Measurements from ENCODE around the gene NARS2. TPM values are rescaled to one million over a fixed set of nuclear protein-coding genes. Genes with fewer than 3 reads are reported as not detected.

The NARS2 gene
- total and polyA plus RNA-seq, 9 of the 15 experiments (the other 6 are each of a cell fraction or from before 2014, with no cell fraction given), result 26.8 to 48.0 (median 34.2) TPM

DNA sequence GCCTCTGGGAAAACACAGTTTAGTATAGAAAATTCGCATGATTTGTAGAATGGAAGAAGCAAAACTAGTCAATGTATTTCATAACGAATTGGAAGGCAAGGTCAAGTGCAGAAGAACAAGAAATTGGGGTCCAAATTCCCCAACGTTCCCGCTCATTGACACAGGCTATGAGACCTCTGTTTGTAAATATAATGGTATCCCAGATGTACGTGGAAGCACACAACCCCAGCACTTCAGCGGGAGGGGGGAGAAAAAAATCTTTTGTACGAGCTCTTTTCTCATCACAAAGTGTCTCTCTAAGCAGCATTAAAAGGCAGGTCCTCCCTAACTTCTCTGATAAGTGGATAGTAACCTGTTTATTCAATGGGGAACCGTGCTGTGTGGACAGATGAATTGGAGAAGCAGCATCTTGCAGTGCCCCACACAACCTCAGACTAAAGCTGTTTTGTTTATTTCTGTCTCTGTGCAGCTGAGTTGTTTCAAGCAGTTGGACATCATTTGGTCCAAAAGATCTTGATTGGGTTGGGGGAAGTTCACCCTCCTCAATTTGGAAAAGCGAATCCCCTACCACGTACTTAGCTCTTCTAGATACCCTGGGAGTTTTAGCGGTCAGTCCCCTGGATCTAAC lies 156.0 kb downstream of the NARS2 start:
- Histone ChIP-seq H2AFZ (ENCODE audit: low read depth, low read length) (peak overlapping the region; percentile 79), H3K9ac (ENCODE audit: insufficient read depth in 1 of 2, low read depth in 2 of 2, low read length in 2 of 2) (peak overlapping the region; percentile 89 to 93; a peak in 3 of 4 replicates), H3K4me3 (peak overlapping the region; percentile 40), H3K36me3 (ENCODE audit: control insufficient read depth, insufficient read depth, low read length) (no peaks in the 10 kb centered on the region; the same call in 2 of the 3 replicates), H3K27me3 (ENCODE audit: control insufficient read depth in 2 of 2, insufficient read depth in 2 of 2, low read length in 2 of 2) (no peaks in the 10 kb centered on the region), H3K27ac (ENCODE audit: extremely low read depth, low read depth, low read length) (peak overlapping the region; percentile 82; the same call in 2 of the 3 replicates), H3K9me1 (ENCODE audit: control insufficient read depth, insufficient read depth, low read length) (no peaks in the 10 kb centered on the region), H3K4me2 (ENCODE audit: insufficient read depth, low read length) (peak overlapping the region; percentile 86), H3K79me2 (ENCODE audit: control insufficient read depth, insufficient read depth, low read length) (peaks cover 39% of the 10 kb centered on the region), H3K4me1 (replicated peaks in 1 of 2; ENCODE audit: control insufficient read depth in 2 of 2, insufficient read depth in 2 of 2, low read length in 2 of 2) (peaks cover 19 to 36% of the 10 kb centered on the region in 2 experiments), H4K20me1 (replicated peaks; ENCODE audit: control insufficient read depth, insufficient read depth, low read length) (no peaks in the 10 kb centered on the region), H3K9me3 (replicated peaks; ENCODE audit: control insufficient read depth, insufficient read depth, low read depth, low read length) (no peaks in the 10 kb centered on the region)
- DNase-seq (ENCODE audit: extremely low read depth in 1 of 4, low spot score in 3 of 4), result no peak
- WGBS (ENCODE audit: insufficient coverage, low coverage, missing lambda C conversion rate), result 27% methylated on average over 11 of the region's 11 CpGs
- BruUV-seq (replicated peaks), result no TSS peak
- no peak for FAIRE-seq
- in situ Hi-C loops (cut with MboI), result no loop called here
- intact Hi-C loops (cut with micrococcal nuclease), result loop anchor here (5.0 kb wide), 1 partner anchor 276 kb away; no protein-coding TSS in a partner anchor
- no peak for ATAC-seq
- TF ChIP-seq JUN (IDR thresholded peaks at IDR 0.05; ENCODE audit: borderline replicate concordance, low read depth, low read length) (no peak), JUN (CRISPR knock-in tag; IDR thresholded peaks at IDR 0.05; ENCODE audit: borderline replicate concordance) (no peak), NCOR1 (IDR thresholded peaks at IDR 0.05) (no peak), FOXJ3 (CRISPR knock-in tag; IDR thresholded peaks at IDR 0.05) (no peak), CHD1 (IDR thresholded peaks at IDR 0.05; ENCODE audit: low read length) (no peak)
- TF ChIP-seq, protein P1, sequence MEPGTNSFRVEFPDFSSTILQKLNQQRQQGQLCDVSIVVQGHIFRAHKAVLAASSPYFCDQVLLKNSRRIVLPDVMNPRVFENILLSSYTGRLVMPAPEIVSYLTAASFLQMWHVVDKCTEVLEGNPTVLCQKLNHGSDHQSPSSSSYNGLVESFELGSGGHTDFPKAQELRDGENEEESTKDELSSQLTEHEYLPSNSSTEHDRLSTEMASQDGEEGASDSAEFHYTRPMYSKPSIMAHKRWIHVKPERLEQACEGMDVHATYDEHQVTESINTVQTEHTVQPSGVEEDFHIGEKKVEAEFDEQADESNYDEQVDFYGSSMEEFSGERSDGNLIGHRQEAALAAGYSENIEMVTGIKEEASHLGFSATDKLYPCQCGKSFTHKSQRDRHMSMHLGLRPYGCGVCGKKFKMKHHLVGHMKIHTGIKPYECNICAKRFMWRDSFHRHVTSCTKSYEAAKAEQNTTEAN (CRISPR knock-in tag; IDR thresholded peaks at IDR 0.05), result no peak
- TF ChIP-seq, protein P2, sequence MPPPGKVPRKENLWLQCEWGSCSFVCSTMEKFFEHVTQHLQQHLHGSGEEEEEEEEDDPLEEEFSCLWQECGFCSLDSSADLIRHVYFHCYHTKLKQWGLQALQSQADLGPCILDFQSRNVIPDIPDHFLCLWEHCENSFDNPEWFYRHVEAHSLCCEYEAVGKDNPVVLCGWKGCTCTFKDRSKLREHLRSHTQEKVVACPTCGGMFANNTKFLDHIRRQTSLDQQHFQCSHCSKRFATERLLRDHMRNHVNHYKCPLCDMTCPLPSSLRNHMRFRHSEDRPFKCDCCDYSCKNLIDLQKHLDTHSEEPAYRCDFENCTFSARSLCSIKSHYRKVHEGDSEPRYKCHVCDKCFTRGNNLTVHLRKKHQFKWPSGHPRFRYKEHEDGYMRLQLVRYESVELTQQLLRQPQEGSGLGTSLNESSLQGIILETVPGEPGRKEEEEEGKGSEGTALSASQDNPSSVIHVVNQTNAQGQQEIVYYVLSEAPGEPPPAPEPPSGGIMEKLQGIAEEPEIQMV (tag; conservative IDR thresholded peaks at IDR 0.05; ENCODE audit: low read depth), result no peak
- ChIA-PET CTCF (ENCODE audit: low intra/inter-chr PET ratio) (interaction anchor here (0.6 kb wide), 2 partner anchors 19 to 118 kb away, joined by 3 to 6 read pairs; no protein-coding TSS in a partner anchor), POLR2A (interaction anchor here (0.6 to 2.1 kb wide), 9 partner anchors 11 to 143 kb away, joined by 3 to 13 read pairs (median 4); no protein-coding TSS in a partner anchor)

Measured in K562 (cell line).